HepG2 (cell line): ENCODE data around the gene HOXA1. TPM values are rescaled to one million over a fixed set of nuclear protein-coding genes. Genes with fewer than 3 reads are reported as not detected.
A peak's percentile ranks its signal among the peaks of the same experiment; 100 is the strongest.

Experiments
- AKAP8 ChIP-seq: sonication (generic); formaldehyde crosslinking; IDR thresholded peaks from 2 replicates; pipeline ENCODE4 v1.5.1; 2020; ENCODE audit warnings: mild to moderate bottlenecking, missing genetic modification reagents
- ATAD3A ChIP-seq: sonication (generic); formaldehyde crosslinking; IDR thresholded peaks from 2 replicates; pipeline ENCODE4 v1.4.0; 2020; ENCODE audit warnings: missing genetic modification reagents
- CBFB ChIP-seq: sonication (generic); formaldehyde crosslinking; IDR thresholded peaks from 2 replicates; pipeline ENCODE4 v1.4.0; 2020; ENCODE audit warnings: missing genetic modification reagents
- FOXA3 ChIP-seq: IDR thresholded peaks from 2 replicates; pipeline ENCODE4 v1.6.1; 2016; ENCODE audit warnings: missing genetic modification reagents, missing compliant biosample characterization
- GPN1 ChIP-seq: sonication (generic); formaldehyde crosslinking; IDR thresholded peaks from 2 replicates; pipeline ENCODE4 v1.5.1; 2020; ENCODE audit warnings: missing genetic modification reagents, borderline replicate concordance
- HNRNPH1 ChIP-seq: fragments of 200-400 bp; formaldehyde crosslinking; optimal IDR thresholded peaks from 2 replicates; pipeline ENCODE3; 2017; ENCODE audit warnings: mild to moderate bottlenecking, low read depth, low read length
- JUNB ChIP-seq: sonication (generic); formaldehyde crosslinking; IDR thresholded peaks from 2 replicates; pipeline ENCODE4 v1.8.0; 2022; ENCODE audit warnings: missing genetic modification reagents, mild to moderate bottlenecking, borderline replicate concordance
- MAZ ChIP-seq, 2 experiments: sonication (generic) in 1 of 2; formaldehyde crosslinking in 1 of 2; IDR thresholded peaks; 2 replicates each; pipeline versions ENCODE4 v1.5.0 to v1.6.1; 2012 to 2020; ENCODE audit warnings: low read depth in 2 of 2, mild to moderate bottlenecking in 2 of 2, borderline replicate concordance in 1 of 2, improper control_type of control experiment in 1 of 2, low read length in 1 of 2, missing genetic modification reagents in 1 of 2, moderate library complexity in 1 of 2
- NPAS2 ChIP-seq: sonication (generic); formaldehyde crosslinking; IDR thresholded peaks from 2 replicates; pipeline ENCODE4 v1.8.0; 2022; ENCODE audit warnings: mild to moderate bottlenecking, missing genetic modification reagents, borderline replicate concordance
- NRL ChIP-seq: sonication (generic); formaldehyde crosslinking; IDR thresholded peaks from 2 replicates; pipeline ENCODE4 v1.5.0; 2020; ENCODE audit warnings: missing genetic modification reagents, mild to moderate bottlenecking, moderate library complexity, borderline replicate concordance
- PPARG ChIP-seq: conservative IDR thresholded peaks from 2 replicates; pipeline ENCODE4 v1.6.1; 2016; ENCODE audit warnings: missing biosample characterization, missing genetic modification reagents
- SIN3B ChIP-seq: fragments of 150-350 bp; IDR thresholded peaks from 2 replicates; pipeline ENCODE4 v1.6.1; 2014; ENCODE audit warnings: low read length
- SOX6 ChIP-seq, 2 experiments: fragments of 450-650 bp in 1 of 2; sonication (generic) in 1 of 2; formaldehyde crosslinking in 1 of 2; IDR thresholded peaks; 2 replicates each; pipeline versions ENCODE4 v1.4.0 to v1.6.1; 2017 to 2020; ENCODE audit warnings: antibody characterized with exemption in 1 of 2, mild to moderate bottlenecking in 1 of 2, missing genetic modification reagents in 1 of 2
- TBL1XR1 ChIP-seq: fragments of 150-350 bp; IDR thresholded peaks from 2 replicates; pipeline ENCODE4 v1.6.1; 2014; ENCODE audit warnings: borderline replicate concordance, low read length; ENCODE audit not compliant: partially characterized antibody
- ZBTB7A ChIP-seq: sonication (generic); formaldehyde crosslinking; IDR thresholded peaks from 2 replicates; pipeline ENCODE4 v1.8.0; 2022; ENCODE audit warnings: mild to moderate bottlenecking, missing genetic modification reagents
- ZC3H13 ChIP-seq: sonication (generic); formaldehyde crosslinking; IDR thresholded peaks from 2 replicates; pipeline ENCODE4 v1.8.1; 2023; ENCODE audit warnings: mild to moderate bottlenecking, missing genetic modification reagents, moderate library complexity
- ZFP90 ChIP-seq: sonication (generic); formaldehyde crosslinking; IDR thresholded peaks from 2 replicates; pipeline ENCODE4 v1.8.0; 2022; ENCODE audit warnings: missing genetic modification reagents, mild to moderate bottlenecking, inconsistent platforms, borderline replicate concordance
- ZNF441 ChIP-seq: sonication (generic); formaldehyde crosslinking; IDR thresholded peaks from 2 replicates; pipeline ENCODE4 v1.7.0; 2021; ENCODE audit warnings: missing genetic modification reagents, borderline replicate concordance
- ZNF562 ChIP-seq: sonication (generic); formaldehyde crosslinking; IDR thresholded peaks from 2 replicates; pipeline ENCODE4 v1.8.0; 2022; ENCODE audit warnings: missing genetic modification reagents, borderline replicate concordance
- ZNF616 ChIP-seq: sonication (generic); formaldehyde crosslinking; IDR thresholded peaks from 2 replicates; pipeline ENCODE4 v1.5.0; 2020; ENCODE audit warnings: low read depth, mild to moderate bottlenecking, missing genetic modification reagents
- ZNF879 ChIP-seq: sonication (generic); formaldehyde crosslinking; IDR thresholded peaks from 2 replicates; pipeline ENCODE4 v1.8.1; 2023; ENCODE audit warnings: missing genetic modification reagents
- polyA plus RNA-seq, 8 experiments: library from polyadenylated mRNA; depleted of rRNA in 3 of 8; stranded (reverse) in 7 of 8; unstranded in 1 of 8; fragments of >200 nt; fragmentation: Illumina TruSeq in 4 of 8; extraction: Trizol in 4 of 8; gene quantifications; 2 replicates each; pipeline versions ENCODE4 v1.2.1 to v1.2.3, GENCODE V29; 2011 to 2016; ENCODE audit warnings: low read depth in 4 of 8, missing spikeins in 1 of 8, mixed read lengths in 1 of 8; ENCODE audit not compliant: insufficient read depth in 1 of 8
- total RNA-seq, 5 experiments: library from RNA; depleted of rRNA; stranded (reverse); fragments of >200 nt; fragmentation: Illumina TruSeq; extraction: Trizol; gene quantifications; 2 replicates each; pipeline ENCODE4 v1.2.3, GENCODE V29; 2016; ENCODE audit warnings: low read depth in 1 of 5
- TF ChIP-seq, protein P1 (sequence below): IDR thresholded peaks from 2 replicates; pipeline ENCODE4 v1.6.1; 2016
- TF ChIP-seq, protein P2 (sequence below): sonication (generic); formaldehyde crosslinking; IDR thresholded peaks from 2 replicates; pipeline ENCODE4 v1.5.0; 2020; ENCODE audit warnings: mild to moderate bottlenecking, missing genetic modification reagents
- TF ChIP-seq, protein P3 (sequence below): sonication (generic); formaldehyde crosslinking; IDR thresholded peaks from 2 replicates; pipeline ENCODE4 v1.9.0; 2021; ENCODE audit warnings: missing genetic modification reagents, mild to moderate bottlenecking, borderline replicate concordance

Gene HOXA1
- total and polyA plus RNA-seq, 2 of the 13 experiments (the other 11 are each of a cell fraction or from before 2014, with no cell fraction given): 0.18 to 0.20 TPM

DNA sequence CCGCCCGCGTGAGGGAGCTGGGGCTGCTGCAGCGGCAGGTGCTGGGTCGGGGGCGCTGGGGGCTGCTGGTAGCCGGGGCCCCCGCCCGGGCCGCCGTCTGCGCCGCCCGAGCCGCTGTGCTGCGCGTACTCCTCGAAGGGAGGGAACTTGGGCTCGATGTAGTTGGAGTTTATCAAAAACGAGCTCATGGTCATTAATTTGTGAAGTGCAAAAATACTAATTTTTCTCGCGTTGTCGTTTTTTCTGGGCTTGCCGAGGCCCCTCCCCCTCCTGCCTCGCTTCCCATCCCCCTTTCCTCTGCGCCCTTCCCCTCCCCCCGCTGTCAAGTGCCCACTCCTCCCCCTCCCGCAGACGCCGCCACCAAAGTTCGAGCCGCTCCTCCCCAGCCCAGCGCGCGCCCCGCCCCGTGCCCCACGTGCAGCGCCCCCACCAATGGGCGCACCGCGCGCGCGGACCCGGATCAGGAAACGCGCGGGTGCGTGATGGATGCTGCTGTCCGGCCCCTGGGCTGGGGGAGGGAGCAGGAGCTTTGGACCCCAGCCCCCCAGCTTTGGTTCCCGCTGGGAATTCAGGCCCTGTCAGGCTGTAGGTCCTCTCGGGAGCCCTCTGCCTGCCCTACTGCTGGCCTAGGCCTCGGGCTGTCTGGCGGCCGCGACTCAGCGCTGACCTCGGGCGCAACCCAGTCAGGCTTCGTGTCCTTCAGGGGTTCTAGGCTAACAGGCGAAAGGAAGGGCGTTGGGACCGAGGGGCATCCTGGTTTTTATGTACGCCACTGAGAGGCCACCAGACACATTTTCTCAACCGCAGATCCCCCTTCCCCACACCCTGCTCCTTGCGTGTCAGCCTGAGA, 35.0 kb upstream of the HOXA1 start, which contains the start of gene HOXA4 (continued):
- no peak for TF ChIP-seq GPN1 (CRISPR knock-in tag)
- peak; percentile 81 for TF ChIP-seq TBL1XR1
- TF ChIP-seq AKAP8 (CRISPR knock-in tag): no peak
- TF ChIP-seq PPARG (CRISPR knock-in tag): 0 out of 2 replicates have a peak, but pooled peaks have one; percentile 18
- no peak for TF ChIP-seq ZNF616
- TF ChIP-seq, protein P1, sequence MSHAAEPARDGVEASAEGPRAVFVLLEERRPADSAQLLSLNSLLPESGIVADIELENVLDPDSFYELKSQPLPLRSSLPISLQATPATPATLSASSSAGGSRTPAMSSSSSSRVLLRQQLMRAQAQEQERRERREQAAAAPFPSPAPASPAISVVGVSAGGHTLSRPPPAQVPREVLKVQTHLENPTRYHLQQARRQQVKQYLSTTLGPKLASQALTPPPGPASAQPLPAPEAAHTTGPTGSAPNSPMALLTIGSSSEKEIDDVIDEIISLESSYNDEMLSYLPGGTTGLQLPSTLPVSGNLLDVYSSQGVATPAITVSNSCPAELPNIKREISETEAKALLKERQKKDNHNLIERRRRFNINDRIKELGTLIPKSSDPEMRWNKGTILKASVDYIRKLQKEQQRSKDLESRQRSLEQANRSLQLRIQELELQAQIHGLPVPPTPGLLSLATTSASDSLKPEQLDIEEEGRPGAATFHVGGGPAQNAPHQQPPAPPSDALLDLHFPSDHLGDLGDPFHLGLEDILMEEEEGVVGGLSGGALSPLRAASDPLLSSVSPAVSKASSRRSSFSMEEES (CRISPR knock-in tag): no peak
- no peak for TF ChIP-seq HNRNPH1
- TF ChIP-seq, protein P2, sequence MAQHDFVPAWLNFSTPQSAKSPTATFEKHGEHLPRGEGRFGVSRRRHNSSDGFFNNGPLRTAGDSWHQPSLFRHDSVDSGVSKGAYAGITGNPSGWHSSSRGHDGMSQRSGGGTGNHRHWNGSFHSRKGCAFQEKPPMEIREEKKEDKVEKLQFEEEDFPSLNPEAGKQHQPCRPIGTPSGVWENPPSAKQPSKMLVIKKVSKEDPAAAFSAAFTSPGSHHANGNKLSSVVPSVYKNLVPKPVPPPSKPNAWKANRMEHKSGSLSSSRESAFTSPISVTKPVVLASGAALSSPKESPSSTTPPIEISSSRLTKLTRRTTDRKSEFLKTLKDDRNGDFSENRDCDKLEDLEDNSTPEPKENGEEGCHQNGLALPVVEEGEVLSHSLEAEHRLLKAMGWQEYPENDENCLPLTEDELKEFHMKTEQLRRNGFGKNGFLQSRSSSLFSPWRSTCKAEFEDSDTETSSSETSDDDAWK (CRISPR knock-in tag): no peak
- no peak for TF ChIP-seq SOX6 (IDR thresholded peaks at IDR 0.05)
- TF ChIP-seq SOX6 (CRISPR knock-in tag; IDR thresholded peaks at IDR 0.05): peak; percentile 65; the same call in 1 of the 2 replicates
- TF ChIP-seq CBFB (CRISPR knock-in tag): peak; percentile 72; the same call in 1 of the 2 replicates
- TF ChIP-seq ZNF441: no peak
- peak; percentile 69 for TF ChIP-seq ZBTB7A (CRISPR knock-in tag)
- TF ChIP-seq NRL (CRISPR knock-in tag): peak; percentile 86; the same call in 1 of the 2 replicates
- TF ChIP-seq ZFP90: no peak; the same call in 1 of the 2 replicates
- TF ChIP-seq NPAS2 (CRISPR knock-in tag): no peak
- TF ChIP-seq ZC3H13: no peak
- TF ChIP-seq MAZ (IDR thresholded peaks at IDR 0.05; ENCODE audit: borderline replicate concordance, low read depth, low read length): peak; percentile 80; the same call in 1 of the 2 replicates
- TF ChIP-seq MAZ (CRISPR knock-in tag; IDR thresholded peaks at IDR 0.05; ENCODE audit: low read depth): peak; percentile 86
- TF ChIP-seq ATAD3A (CRISPR knock-in tag): no peak
- TF ChIP-seq ZNF562: no peak
- no peak for TF ChIP-seq SIN3B
- TF ChIP-seq FOXA3 (CRISPR knock-in tag): peak; percentile 28; the same call in 1 of the 2 replicates
- TF ChIP-seq, protein P3, sequence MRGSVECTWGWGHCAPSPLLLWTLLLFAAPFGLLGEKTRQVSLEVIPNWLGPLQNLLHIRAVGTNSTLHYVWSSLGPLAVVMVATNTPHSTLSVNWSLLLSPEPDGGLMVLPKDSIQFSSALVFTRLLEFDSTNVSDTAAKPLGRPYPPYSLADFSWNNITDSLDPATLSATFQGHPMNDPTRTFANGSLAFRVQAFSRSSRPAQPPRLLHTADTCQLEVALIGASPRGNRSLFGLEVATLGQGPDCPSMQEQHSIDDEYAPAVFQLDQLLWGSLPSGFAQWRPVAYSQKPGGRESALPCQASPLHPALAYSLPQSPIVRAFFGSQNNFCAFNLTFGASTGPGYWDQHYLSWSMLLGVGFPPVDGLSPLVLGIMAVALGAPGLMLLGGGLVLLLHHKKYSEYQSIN (CRISPR knock-in tag): no peak
- no peak for TF ChIP-seq ZNF879
- no peak; the same call in 1 of the 2 replicates for TF ChIP-seq JUNB
